ENCODE results near the gene CCDC88B.

DNA sequence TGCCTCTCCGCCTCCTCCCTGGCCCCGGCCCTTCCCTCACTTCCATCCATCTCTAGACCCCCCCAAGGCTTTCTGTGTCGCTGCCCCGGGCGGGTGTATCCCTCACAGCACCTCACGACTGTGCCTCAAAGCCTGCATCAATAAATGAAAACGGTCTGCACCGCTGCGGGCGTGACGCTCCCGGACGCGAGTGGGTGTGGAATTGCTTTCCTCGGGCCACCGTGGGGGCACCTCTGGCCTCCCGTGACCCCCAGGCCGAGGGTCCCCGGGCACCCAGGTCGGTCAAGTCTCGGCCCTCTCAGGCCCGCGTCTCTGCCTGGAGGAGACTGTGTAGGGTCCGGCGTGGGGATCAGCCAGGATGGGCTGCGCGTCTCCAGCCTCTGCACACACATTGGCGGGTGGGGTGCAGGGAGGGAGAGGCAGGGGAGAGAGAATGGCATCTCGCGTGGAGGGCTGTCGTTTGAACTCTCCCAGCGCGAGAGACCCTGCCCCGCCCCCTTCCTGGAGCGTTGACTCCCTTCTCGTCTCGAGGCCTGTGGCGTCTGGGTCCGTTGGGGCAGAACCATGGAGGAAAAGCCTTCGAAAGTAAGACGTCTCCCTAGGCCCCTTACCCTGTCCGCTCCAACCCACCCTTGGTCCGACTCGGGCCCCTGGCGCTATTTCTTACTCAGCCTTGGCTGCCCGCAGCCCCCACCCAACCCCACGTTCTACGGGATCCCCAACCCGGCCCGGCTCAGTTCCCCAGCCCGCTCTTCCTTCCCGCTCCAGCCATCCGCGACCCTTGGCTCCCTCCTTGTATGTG is 40.0 kb upstream of the CCDC88B start, which contains the start of gene CATSPERZ:
- TF ChIP-seq, protein P1, sequence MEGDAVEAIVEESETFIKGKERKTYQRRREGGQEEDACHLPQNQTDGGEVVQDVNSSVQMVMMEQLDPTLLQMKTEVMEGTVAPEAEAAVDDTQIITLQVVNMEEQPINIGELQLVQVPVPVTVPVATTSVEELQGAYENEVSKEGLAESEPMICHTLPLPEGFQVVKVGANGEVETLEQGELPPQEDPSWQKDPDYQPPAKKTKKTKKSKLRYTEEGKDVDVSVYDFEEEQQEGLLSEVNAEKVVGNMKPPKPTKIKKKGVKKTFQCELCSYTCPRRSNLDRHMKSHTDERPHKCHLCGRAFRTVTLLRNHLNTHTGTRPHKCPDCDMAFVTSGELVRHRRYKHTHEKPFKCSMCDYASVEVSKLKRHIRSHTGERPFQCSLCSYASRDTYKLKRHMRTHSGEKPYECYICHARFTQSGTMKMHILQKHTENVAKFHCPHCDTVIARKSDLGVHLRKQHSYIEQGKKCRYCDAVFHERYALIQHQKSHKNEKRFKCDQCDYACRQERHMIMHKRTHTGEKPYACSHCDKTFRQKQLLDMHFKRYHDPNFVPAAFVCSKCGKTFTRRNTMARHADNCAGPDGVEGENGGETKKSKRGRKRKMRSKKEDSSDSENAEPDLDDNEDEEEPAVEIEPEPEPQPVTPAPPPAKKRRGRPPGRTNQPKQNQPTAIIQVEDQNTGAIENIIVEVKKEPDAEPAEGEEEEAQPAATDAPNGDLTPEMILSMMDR (IDR thresholded peaks at IDR 0.05): no peak
- TF ChIP-seq POLR2A (IDR thresholded peaks at IDR 0.05; ENCODE audit: low read depth) (no peak), EP300 (IDR thresholded peaks at IDR 0.05) (no peak), POLR2AphosphoS5 (IDR thresholded peaks at IDR 0.05) (no peak)

Data from esophagus muscularis mucosa (tissue), 4 donors.